Activated CD8-positive, alpha-beta memory T cell treated with anti-CD3 and anti-CD28 coated beads, Interleukin-2, amount 50 U/mL, for 4 hours (primary cell): ENCODE results near the gene PAX4.
A peak's percentile ranks its signal among the peaks of the same experiment; 100 is the strongest.

Experiments used
- DNase-seq: peaks from one replicate; pipeline ENCODE4 v3.0.0-alpha.2; 2020

The PAX4 gene

GRCh38 chr7:127628445-127628844, 10.5 kb upstream of the PAX4 start:
- no peak for DNase-seq

DNA sequence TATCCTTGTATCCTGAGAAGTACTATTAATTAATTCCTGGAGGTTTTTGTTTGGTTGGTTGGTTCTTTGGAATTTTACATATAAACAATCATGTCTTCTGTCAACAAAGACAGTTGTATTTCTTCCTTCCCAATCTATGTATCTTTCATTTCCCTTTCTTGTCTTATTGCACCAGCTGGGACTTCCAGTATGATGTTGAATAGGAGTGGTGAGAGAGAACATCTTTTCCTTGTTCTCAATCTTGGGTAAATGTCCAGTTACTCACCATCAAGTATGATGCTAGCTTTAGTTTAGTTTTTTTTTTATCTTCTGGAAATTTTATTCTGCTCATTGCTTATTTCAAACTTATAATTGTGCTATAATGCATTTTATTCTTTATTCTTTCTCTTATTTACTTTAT, 7.4 kb upstream of the PAX4 start:
- no peak for DNase-seq

DNA sequence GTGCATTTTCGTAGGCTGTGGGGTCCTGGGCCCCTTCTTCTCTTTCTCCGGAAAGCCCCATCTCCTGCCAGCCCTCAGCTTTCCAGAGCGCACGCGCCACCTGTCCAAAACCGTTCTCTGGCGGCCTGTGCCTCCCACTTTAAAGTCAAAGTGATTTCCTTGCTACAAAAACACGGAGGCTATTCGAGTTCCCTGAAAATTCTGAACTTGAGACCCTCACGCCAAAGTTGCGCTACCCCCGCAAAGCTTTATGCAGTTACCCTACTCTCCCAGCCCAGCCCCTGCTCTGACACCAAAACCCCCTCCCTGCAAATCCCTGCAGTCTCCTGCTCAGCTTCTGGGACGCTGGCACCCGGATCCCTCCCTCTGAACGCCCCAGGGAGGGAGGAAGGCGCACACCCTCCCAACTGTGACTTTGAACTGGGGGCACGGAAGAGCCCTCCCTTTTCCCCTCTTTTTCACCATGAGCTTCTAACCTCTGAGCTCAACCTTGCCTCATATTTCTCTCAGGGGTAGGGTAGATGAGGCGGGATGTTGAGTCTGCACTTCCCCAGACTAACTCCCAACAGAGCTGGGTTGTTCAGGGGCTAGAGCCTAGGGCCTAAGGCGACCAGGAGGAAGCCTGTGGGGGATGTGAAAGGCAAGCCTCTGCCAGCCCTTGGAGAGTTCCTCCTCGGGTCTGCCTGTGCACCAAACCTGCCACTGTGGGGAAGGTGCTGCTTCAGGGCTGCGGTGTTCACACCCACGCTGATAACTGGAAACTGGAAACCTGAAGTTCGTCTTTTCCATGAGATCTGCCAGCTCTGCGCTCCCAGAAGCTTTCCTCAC, 2.7 kb upstream of the PAX4 start:
- no peak for DNase-seq

GRCh38 chr7:127619681-127620405, 1.9 kb upstream of the PAX4 start:
- no peak for DNase-seq

- DNase-seq: no peak
Measured at GRCh38 chr7:127618775-127619174, 833 bp upstream of the PAX4 start.

- no peak for DNase-seq
Measured at GRCh38 chr7:127616724-127617123, 1.2 kb downstream of the PAX4 start.

DNA sequence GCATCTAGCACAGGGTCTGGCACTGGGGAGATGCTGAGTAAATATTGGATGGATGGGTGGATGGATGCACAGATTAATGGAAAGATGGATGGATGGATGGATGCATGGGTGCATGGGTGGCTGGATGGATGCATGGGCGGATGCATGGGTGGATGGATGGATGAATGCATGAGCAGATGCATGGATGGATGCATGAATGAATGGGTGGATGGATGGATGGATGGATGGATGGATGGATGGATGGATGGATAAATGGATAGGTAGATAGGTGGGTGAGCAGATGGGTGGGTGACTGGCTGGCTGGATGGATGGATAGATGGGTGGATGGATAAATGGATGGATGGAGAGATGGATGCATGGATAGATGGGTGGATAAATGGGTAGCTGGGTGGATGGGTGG, 5.7 kb downstream of the PAX4 start:
- DNase-seq: no peak

DNA sequence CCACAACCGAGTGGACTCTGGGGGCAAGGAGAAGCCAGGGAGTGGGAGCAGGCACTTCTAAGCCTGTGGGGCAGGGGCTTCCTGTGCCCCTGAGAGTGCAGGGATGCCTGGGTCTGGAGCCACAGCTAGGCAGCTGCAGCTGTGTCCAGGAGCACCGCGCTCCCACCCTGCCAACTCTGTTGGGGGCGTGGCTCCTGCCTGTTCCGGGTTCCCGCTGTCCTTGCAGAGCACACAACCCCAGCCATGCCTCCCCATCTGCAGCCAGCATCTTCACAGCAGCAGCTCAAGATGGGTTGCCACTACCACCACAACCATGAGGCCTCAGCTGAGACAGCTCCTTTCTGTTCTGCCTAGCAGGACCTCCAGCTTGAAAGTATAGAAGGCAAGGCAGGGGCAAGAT, 8.6 kb downstream of the PAX4 start:
- no peak for DNase-seq

- DNase-seq: no peak
Measured at GRCh38 chr7:127608446-127608845, 9.5 kb downstream of the PAX4 start.

- DNase-seq: no peak
Measured at GRCh38 chr7:127600885-127601284, 17.1 kb downstream of the PAX4 start.

- DNase-seq: no peak
Measured at GRCh38 chr7:127598318-127598717, 19.6 kb downstream of the PAX4 start.

- no peak for DNase-seq
Measured at GRCh38 chr7:127595737-127596136, 22.2 kb downstream of the PAX4 start.

GRCh38 chr7:127594490-127594889, 23.5 kb downstream of the PAX4 start:
- no peak for DNase-seq

DNA sequence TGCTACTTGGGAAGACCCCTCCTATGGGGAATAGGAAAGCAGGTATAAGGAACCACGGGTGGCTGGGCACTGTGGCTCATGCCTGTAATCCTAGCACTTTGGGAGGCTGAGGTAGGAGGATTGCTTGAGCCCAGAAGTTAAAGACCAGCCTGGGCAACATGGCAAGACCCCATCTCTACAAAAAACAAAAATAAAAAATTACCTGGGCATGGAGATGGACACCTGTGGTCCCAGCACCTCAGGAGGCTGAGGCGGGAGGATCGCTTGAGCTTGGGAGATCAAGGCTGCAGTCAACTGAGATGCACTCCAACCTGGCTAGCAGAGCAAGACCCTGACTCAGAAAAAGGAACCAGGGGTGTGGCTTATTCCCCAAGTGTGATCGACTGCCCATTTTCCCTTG, 25.4 kb downstream of the PAX4 start:
- no peak for DNase-seq

DNA sequence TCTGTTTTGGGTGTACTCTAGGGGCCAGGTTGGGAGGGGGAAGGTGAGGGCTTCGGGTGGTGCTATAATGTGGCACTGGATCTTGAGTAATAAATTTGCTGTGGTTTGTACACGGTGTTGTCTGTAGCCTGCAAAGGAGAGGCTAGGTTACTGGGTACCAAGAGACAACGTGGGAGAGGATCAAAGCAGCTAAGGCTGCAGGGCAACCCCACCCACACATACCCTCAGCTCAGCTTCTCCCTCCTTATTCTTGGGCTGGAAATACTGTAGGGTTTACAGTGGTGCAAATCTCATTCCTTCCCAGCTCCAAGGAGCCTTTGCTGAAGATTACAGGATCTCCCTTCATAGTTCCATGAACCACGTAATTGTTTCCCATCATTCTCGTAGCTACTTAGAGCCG, 26.4 kb downstream of the PAX4 start:
- no peak for DNase-seq

GRCh38 chr7:127591189-127591588, 26.8 kb downstream of the PAX4 start:
- no peak for DNase-seq

DNA sequence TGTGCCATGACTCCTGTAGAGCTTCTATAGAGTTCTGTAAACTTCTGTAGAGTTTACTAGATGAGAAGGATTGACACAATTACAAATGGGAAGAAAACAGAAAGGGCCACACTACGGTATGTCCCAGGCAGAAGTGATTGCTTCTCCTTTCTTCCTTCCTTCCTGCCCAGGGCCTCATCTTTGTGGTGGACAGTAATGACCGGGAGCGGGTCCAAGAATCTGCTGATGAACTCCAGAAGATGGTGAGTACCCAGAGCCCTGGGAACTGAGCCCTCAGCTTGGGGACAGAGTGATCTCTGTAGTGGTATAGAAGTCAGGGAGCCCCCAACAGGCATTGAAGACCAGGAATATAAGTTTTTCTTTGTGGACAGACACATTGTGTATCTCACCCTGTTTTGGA, 28.0 kb downstream of the PAX4 start:
- DNase-seq: no peak

DNA sequence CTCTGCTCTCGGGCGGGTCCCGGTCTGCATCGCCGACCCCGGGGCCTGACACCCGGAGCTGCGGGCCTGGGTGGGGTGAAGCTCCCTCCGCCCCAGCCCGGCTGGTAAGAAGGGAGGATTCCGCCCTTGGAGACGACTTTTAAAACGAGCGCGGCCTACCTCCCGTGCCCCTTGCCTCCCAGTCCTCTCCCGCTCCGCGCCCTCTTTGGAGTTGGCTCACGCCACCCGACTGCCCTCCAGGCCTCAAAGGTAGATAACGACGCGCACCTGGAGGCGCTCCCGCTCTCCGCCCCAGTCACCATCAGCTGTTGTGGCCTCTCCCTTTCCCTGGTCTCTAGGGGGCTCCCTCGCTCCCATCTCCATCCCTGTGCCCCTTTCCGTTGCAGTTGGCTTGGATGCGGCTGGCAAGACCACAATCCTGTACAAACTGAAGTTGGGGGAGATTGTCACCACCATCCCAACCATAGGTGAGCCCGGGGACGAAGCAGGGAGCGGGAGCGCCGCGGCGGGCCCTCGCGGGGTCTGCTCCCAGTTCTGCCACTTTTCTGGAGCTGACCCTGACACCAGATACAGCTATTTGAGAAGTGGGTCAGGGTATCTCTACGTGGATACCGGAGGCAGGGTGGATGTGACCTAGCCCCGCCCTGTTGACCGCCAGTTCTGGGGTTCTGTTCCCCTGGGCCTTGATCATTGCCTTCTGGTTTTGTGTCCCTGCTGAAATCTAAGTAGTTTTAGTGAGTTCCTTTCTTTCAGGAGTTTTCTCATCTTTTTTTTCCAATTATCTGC, 29.1 kb downstream of the PAX4 start:
- peak; percentile 34 for DNase-seq

DNA sequence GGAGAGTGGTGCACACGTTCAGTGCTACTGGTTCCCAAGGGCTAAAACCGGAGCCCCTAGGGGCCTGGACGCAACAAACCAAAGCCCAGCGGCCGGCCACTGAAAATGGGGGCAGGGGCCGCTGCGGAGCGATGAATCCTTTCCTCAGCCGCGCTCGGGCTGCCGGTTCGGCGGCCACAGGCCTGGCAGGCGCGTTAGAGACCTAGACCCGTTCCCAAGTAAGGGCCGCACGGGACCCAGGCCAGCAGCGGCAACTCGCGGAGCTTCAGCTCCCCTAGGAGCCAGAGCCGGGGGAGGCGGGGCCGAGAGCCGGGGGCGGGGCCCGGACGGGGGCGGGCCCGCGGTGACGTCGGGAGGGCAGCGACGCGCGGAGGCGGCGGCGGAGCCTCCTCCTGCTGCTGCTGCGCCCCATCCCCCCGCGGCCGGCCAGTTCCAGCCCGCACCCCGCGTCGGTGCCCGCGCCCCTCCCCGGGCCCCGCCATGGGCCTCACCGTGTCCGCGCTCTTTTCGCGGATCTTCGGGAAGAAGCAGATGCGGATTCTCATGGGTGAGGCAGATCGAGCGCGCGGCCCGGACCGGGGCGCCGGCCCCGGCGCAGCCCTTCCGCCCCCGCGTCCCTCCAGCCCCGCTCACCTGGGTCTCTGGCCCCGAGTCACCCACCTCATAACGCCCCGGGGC, 29.8 kb downstream of the PAX4 start, which contains the start of gene ARF5:
Gene ARF5, plus strand, starts transcription at position 393 of the 678 bp plus-strand sequence. Its CDS starts 88 bp downstream, at position 481.
- peak; percentile 90 for DNase-seq

GRCh38 chr7:127587663-127588018, 30.3 kb downstream of the PAX4 start:
- no peak for DNase-seq

DNA sequence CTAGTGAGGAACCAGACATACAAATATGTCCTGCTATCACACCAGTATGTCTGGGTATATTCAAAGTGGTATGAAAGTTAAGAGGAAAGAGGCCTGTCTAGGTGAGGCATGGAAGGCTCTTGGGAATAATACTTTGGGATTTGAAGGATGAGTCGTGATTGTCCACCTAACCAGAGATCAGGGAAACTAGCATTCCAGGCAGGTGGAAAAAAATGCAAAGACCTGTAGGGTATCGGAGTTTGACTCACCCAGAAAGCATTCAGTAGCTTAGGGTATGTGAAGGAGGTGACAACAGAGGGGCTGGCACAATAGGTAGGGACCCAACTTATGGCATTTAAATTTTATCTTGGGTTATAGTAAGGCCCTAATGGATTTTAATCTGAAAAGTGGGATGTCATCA, 31.6 kb downstream of the PAX4 start:
- no peak for DNase-seq

DNA sequence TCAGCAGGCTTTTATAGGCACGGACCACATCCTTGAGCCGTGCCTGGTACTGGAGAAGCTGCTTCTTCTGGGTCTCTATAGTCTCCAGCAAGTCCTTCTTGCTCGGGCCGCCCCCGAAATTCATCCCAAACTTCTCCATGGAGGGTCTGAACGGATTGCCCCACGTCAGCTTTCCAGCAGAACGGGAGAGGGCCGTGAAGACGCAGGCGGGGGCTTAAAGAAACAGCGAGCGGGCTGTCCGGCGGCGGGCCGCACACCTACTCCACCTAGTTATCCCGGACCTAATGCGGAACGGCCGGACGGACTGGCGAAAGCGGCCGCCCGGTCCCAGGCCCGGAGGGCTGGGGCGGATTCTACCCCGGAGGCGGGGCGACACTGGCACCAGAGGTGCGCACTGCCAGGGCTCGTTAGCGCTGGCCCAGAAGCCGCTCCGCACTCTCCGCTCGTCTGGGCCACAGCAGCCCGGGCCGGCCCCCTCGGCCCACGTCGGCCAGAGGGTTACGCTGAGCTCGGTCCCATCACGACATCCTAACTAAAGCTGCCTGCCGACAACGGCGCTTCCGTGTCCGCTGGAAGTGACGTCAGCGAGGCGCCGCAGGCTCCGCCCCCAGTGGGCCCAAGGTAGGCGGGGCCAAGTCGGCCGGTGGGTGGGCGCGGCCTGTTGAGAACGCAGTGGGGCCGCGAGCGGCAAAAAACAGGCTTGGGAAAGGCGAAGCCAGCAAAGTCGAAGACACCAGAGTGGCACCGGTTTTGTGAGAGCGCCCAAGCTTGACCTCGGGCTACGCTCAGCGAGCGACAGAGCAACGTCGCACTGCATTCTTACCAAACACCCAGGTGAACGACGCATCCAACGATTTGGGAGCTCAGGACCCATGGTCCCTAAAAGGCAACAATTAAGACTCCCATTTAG, 32.6 kb downstream of the PAX4 start, which contains the start of gene GCC1:
Gene GCC1, minus strand, starts transcription at position 553 of the 910 bp plus-strand sequence. Its CDS starts 414 bp downstream, at position 139.
- peak; percentile 95 for DNase-seq
